ENCODE measurements around the gene C1orf198.
A peak's percentile ranks its signal among the peaks of the same experiment; 100 is the strongest.

C1orf198 gene

DNA sequence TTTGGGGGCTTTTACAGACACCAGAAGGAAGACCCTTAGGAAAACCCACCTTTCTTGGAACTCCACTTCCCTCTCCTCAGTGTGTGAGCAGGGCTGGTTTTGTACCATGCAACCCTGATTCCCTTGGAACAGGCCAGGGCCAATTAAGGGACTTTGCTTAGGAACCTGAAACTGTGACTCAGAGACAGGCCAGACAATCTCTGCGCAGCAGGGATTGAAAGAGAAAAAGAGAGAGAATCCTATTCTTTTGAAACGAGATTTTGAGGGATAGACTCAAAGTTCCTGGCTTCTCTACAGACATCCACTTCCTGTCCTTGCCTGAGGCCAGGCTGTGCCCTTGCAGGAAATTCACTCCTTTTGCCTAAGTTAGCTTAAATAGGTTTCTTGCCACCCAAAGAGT lies 23.1 kb upstream of the C1orf198 start:
- no peak for DNase-seq

DNA sequence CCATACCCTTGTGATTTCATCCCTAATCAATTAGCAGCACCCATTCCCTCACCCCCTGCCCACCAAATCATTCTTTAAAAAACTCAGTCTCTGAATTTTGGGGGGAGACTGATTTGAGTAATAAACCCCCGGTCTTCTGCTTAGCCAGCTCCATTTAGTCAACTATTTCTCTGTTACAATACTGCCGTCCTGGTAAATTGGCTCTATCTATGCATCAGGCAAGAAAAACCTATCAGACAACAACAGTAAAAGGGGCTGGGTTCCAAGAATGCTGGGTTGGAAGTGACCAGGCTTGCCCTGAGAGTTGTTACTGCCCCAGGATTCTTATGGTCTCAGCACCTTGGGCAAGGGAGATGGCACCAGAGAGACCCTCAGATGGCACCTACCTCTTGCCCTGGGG lies 16.3 kb upstream of the C1orf198 start:
- DNase-seq = no peak

DNA sequence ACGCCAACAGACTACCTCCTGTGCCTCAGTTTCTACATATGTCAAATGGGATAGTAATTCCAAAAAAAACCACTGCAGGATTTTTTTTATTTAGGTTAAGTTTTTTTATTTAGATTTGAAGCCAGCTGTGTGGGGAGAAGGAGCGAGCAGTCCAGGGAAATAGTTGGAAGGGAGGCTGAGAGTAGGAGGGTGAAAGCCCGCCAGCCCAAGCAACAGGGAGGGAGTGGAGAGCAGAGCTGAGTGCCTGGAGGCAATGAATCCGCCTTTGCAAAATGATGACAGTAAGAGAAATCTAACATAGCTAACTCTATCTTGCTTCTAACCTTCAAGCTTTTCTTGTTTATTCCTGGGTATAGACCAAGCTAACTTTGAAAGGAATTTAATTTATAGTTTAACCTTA lies 15.6 kb upstream of the C1orf198 start:
- DNase-seq = no peak

DNA sequence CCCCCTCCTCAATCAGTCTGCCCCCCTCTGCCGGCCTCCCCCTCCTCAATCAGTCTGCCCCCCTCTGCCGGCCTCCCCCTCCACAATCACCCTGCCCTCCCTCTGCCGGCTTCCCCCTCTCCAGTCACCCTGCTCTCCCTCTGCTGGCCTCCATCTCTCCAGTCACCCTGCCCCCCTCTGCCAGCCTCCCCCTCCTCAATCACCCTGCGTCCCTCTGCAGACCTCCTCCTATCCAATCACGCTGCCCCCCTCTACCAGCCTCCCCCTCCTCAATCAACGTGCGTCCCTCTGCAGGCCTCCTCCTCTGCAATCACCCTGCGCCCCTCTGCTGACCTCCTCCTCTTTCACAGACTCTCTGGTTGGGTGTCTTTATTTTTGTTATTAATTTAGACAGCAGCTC lies 11.5 kb upstream of the C1orf198 start:
- DNase-seq = no peak

DNA sequence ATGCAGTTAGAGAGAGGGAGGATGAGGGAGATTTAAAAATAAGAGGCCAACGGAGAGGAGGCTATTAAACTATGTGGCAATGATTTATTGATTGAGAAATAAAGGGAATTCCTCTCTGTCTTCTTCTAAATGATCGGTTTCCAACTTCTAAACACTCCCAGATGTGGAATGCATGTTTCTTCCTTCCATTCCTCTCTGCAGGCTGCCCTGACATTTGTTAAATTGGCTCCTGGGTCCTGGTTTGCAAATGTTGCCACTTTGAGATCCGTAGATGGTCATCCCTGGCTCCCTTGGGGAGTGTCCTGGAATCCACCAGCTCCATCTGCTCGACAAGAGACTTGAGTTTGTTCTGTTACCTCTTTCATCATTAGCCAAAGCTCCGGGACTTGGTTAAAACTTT lies 10.3 kb upstream of the C1orf198 start:
- DNase-seq = no peak

DNA sequence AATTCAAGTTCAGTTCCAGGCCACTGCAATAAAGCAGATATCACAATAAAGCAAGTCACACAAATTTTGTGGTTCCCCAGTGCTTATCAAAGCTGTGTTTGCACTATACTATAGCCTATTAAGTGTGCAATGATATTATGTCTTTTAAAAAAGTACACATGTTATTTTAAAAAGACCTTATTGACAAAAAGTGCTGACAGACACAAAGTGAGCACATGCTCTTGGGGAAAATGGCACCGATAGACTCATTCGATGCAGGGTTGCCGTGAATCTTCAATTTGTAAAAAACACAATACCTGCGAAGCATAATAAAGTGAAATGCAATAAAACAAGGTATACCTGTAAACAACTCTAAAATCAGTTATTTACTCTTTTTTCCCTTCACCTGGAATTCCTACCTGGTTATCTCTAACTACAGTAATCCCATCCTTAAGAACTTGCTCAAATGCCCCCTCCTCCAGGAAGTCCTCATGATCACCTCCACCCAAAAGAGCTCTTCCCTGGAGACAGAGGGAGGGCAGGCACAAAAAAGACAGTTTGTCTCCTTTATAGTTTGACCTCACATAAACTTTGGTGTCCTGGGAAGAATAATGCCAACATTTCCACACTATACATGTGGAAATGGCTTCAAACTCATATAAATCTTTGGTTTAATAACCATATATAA lies 9.7 kb upstream of the C1orf198 start:
- DNase-seq = no peak

DNA sequence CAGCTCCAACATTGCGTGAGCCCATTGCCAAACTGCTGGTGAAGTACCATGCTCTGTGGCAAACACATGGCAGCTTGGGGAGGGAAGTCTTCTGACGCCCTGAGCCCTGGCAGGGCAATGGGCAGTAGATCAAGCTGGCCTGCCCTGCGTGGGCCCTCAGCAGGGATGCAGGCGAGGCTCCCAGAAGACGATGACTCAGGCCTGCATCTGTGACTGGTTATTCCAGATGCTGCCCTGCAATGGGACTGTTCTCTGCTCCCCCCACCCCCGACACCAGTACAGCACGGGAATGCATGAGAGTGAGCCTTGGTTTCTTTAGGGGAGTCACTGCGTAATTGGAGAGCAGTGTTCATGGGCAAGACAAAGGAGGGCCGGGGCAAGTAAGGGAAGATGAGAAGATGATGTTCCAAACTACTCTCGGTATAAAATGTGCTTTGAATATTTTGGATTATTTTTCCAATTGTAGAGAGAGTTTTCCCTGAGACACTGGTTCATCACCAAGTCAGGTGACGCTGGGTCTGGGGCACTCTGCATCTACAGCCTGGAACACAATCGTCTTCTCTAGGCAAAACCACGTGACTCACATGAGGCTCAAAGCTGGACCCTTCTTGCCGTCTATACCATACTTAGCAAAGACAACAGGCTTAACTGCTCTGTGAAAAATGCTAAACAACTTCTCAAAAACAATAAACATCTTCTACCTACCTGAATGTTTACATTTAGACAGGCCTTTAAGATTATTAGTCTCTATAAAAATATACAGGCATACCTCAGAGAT lies 9.0 kb upstream of the C1orf198 start:
- DNase-seq = no peak

DNA sequence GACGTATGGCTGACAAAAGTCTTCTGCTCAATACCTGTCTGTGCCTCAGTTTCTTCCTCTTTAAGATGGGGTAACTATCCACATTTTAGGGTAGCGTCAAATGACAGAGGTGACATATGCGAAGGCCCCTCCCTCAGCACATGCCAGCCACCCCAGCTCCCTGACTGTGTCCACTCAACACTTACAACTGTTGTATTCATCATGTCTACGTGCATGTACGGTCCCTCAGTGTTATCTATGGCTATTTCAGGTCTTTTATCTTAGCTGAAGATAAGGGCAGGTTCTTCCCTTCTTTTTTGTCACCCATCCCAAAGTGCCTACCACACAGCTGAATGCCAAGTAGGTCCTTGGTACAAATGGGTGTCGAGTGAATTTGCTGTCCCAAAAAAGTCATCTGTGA lies 8.3 kb upstream of the C1orf198 start:
- no peak for DNase-seq

DNA sequence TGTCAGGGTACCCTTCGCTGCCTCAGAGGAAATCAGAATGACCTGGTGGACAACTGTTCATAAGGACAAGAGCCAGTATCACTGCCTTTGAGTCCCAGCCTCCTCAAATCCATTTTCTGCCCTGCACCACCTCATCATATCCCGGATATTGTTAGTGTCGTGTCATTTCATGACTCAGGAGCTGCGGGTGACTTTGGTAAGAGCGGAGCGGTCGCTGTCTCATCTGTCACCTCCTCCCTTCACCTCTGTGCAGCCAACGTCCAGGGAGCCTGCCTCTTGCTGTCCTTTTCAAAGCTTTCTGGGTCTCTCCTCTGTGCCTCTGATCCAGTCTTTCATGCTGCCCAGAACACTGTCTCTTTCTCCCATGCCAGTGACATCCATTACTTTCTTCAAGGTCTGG lies 7.0 kb upstream of the C1orf198 start:
- DNase-seq = no peak

DNA sequence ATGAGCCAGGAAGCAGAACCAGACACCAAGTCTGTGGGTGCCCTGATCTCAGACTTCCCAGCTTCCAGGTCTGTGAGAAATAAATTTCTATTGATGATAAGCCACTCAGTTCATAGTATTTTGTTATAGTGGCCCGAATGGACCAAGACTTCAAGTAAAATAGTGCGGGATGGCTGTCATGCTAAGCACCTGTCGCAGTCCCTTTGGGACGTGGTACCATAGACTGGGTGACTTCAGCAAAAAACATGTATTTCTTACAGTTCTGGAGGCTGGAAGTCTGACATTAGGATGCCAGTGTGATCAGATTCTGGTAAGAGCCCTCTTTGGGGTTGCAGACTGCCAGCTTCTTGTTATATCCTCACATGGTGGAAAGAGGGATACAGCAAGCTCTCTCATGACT lies 2.6 kb upstream of the C1orf198 start:
- DNase-seq = no peak

DNA sequence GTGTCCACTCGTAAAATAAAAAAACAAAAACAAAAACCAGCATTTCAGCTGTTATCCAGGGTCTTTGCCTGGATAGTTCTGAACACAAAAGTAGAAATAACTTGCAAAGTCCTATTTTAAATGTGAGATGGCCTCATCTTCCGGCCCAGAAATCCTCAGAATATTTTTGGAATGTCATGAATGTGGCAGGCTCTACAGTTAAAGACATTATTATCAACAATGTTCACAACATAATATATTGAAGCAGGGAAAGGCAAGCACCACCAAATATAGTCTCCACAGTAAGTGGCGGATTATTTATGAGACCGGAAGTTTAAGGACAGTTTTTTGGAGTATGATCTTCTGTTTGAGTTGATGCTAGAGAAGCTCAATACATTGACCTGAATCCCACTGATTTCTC lies 1.2 kb upstream of the C1orf198 start:
- DNase-seq = no peak

DNA sequence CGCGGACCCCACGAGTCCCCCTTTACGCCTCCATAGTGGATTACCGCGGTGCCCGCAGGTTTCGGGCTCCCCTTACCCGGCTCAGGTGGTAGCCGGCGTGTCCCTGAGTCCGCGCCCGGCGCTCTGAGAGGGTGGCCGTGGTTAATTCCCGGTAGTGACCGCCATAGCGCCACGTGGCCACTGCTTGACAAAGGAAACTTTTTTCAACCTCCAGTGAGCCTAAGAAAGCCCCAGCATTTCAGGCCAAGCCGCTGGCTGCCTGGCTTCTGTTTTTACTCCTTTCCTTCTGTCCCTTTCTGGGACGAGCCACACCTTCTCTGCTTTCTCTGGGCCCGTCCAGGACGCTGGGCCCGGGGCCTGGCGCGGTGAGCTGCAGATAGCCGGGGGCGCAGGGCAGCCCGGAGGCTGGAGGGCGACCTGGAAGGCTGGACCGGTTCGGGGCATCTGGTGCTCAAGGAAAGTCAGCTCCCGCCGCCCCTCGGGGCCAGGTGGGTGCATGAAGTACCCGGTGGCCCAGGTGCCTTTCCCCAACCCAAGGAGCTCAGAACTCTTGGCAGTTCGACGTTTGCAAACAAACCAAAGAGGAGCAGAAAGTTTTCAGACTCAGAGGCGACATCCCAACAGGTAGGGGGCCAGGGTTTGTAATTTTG lies 540 bp upstream of the C1orf198 start:
- DNase-seq = peak; percentile 8

DNA sequence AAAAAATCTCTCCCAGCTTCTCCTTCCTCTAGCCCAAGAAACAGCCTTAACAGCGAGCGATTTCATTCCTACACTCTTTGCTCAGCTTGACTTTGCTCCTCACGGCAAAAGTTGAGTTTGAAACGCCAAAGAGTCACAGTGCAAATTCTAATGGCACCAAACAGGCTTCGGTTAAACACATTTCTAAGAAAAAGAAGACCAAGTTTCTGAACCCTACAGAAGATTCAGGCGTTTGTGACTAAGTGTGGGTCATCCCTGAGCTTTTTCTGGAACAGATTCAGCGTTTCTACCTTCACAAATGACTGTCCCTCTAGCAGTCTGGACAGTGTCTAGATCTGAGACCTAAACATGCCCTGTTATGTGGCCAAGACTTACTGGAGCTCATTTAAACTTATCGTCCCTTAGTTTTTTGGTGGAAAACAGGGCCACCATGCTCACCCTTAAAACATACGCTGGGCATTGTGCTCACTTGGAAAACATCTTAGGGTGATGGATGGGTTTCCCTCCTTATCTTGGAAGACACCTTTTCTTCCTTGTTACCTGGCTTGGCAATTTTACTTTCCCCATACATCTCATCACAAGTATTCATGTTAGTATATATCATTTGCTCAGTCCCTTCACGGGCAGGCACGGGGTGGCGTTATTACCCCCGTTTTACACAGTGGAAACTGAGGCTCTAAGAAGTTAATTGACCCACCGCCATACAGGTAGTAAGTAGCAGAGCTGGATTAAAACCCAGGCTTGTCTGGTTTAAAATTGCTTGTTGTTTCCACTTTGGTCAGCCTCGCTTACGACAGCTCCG lies 1.0 kb downstream of the C1orf198 start:
- DNase-seq = no peak

DNA sequence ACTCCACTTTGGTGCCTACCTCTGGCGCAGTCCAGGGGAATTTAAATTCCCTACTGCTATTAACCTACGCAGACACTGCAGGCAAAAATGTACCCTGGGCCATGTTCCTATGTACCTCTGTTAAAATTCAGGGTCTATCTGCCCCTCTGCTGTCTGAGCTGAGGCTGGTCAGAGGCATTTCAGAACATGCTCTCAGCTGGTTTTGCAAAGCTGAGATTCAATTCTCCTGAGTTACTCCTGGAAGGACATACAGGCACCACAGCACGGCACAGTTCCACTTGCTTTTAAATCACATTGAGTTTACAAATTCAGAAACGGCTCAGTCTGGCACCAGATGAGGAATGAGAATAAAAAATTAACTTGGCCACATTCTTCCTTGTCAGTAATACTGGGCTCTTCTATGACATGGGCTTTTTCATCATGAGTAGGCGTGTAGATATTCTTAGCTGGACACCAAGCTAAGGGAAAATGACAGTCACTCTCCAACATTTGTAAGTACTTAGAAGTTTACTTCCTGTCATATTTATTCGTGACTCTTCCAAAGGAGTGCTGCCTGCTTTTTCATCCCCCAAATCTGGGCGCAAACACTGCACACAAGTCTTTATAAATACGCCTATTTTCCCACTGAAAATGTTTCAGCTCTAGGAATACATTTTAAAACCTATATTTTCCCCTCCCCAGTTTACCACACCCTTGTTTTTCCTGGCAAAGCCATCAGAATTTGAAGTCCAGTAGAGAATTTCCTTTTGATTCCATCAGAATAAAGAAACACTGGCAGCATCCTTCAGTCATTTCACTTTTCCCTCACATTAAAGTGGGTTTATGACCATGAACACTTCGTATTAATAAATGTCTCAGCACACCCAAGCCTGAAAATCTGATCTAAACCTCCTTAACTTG lies 1.9 kb downstream of the C1orf198 start:
- DNase-seq = no peak

DNA sequence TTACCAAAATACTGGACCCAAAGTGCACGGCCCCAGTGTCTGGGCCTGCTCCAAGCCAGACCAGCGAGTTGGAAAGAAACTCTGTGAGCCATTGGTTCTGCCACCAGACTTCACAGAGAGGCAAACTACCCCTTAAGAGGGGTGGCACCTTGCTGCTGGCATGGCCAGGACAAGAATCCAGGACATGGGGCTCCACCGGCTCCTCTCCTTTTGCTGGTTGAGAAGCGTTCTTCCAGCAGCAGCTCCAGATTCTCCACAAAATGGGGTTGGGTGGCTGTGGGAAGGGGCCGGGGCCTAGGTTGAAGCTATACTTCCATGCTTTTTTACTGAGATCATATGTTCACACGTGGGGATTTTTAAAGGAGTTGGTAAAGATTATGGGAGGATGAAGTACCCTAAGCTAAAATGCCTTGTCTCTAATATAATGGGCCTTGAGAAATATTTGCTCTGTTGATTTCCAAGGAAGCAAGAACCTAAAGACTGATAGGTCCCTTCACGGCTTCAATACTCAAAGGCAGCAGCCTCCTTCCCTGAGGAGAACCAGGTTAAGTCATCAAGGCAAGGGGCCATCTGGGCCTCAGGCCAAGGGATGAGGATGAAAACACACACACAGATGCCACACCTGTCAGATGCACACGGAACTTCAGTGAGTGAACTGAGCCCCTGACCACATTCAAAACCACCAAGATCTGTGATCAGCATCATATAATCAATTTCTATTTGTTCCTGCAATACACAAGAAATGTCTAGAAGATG lies 3.1 kb downstream of the C1orf198 start:
- no peak for DNase-seq

DNA sequence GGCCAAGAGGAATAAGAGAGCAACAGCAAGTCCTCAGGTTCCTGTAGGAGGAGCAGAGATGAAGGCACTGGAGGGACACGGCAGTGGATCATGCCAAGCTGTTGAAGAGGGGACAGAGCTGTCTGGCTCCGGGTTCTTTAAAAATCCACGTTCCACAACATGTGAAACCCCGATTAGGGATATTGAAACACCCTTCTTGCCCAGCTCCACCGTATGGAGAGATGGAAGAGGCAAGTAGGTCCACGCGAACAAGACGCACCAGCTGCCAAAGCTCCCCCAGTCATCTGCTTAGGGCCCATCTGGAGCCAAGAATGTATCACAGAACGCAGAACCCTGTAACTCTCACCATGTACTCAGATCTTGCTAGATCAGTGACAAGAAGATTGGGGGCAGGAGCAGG lies 3.9 kb downstream of the C1orf198 start:
- DNase-seq = no peak

DNA sequence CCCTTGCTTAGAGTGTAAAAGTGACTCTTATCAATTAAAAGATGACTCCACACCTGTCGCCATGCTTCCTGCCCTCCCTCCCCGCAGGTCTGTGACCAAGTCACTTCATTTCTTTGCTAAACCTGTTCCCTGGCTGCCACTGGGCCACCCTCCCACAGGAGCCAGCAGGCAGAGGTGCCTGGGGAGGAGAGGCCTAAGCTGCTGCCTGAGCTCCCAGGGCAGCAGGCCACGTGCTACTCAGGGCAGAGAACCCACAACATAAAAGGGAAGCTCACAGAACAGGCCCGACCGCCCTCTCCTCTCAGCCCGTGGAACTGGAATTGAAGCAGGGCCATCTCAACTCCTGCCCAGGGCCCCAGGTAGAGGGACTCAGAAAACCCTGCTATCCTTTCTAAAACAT lies 4.9 kb downstream of the C1orf198 start:
- no peak for DNase-seq

DNA sequence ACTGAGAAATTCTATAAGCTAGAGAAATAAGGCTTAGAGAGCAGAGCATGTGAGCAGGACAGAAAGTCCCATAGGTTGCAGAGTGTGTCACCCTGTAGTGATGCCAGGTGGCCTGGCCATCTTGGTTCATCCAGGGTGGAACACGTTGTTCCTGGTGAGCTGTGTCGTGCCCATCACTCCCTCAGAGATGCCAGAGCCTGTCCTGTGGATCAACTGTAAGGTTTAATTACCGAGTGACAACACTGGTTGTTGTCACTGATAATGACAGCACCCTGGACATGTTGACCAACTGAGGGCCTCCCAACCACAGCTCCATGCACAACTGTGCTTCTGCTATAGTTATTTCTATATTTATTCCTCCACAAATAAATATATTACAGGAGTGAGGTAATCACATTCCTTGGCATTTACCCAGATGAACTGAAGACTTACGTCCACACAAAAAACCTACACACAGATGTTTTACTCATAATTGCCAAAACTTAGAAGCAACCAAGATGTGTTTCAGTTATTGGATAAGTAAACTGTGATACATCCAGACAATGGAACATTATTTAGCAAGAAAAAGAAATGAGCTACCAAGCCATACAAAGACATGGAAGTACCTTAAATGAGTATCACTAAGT lies 6.2 kb downstream of the C1orf198 start:
- DNase-seq = no peak

DNA sequence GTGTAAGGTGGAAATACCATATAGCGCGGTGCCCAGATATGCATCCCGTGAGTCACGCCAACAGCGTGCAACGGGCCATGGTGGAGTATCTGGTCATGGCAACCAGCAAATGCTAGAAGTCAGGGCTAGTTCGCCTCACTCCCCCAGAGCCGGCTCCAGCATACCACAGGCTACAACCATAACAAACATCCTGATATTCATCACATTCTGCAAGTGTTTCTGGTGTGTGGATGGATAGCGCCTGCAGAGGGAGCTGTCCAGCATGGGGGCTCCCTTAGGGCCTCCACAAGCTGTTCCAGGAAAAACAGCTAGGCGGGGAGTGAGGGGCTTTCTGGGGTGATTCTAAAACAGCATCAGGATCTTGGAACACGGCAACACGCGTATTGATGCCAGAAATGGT lies 6.8 kb downstream of the C1orf198 start:
- no peak for DNase-seq

DNA sequence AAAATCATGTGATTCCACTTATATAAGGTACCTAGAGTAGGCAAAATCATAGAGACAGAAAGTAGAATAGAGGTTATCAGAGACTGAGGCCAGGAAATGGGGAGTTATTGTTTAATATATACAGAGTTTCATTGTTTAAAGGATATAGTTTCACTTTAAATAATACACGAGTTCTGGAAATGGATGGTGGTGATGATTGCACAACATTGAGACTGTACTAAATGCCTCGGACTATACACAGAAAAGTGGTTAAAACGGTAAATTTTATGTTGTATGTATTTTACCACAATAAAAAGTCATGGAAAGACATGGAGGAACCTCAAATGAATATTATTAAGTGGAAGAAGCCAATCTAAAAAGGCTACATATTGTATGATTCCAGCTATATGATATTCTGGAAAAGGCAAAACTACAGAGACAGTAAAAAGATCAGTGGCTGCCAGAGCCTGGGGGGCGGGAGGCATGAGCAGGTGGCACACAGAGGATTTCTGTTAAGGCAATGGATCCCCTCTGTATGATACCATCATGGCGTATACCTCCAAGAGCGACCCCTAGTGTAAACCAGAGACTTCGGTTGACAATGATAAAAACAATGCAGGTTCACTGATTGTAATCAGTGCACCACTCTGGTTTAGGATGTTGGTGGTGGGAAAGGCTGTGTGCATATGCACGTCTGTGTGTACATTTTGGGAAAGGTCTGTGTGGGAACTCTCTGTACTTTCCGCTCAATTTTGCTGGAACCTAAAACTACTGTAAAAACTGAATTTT lies 7.5 kb downstream of the C1orf198 start:
- DNase-seq = no peak

Data from stimulated activated CD4-positive, alpha-beta T cell treated with anti-CD3 and anti-CD28 coated beads, Interleukin-1b, Interleukin-23, amount 100 ng/mL, for 48 hours (primary cell).